Caco-2 (cell line): ENCODE results near the gene PRR16. TPM values are rescaled to one million over a fixed set of nuclear protein-coding genes. Genes with fewer than 3 reads are reported as not detected.

Experiments
- BruUV-seq: library from RNA; stranded (reverse); fragments of 400-500 nt; replicated peaks from 2 replicates; lab custom pipeline; 2021; lab: Mats Ljungman, UMichigan
- CTCF ChIA-PET: fragments of 300-600 bp; sonication (Branson Sonifier 250); formaldehyde crosslinking; loops from one replicate; lab custom pipeline; 2022; ENCODE audit warnings: antibody characterized with exemption; lab: Charles Lee
- POLR2A ChIA-PET: fragments of 300-600 bp; sonication (Branson Sonifier 250); formaldehyde crosslinking; loops from one replicate; lab custom pipeline; 2022; ENCODE audit warnings: antibody characterized with exemption; lab: Charles Lee
- DNase-seq, 2 experiments: peaks; one replicate each; pipeline versions ENCODE4 v3.0.0 to v3.0.0-alpha.2; 2020 to 2022
- H3K27me3 ChIP-seq: replicated peaks from 2 replicates; pipeline ENCODE4 v1.6.0; 2011; ENCODE audit warnings: low read length; ENCODE audit not compliant: control insufficient read depth, insufficient read depth
- H3K36me3 ChIP-seq: 2 replicates; pipeline ENCODE4 v1.5.1; 2011; ENCODE audit warnings: low read length; ENCODE audit not compliant: control insufficient read depth, insufficient read depth
- H3K4me1 ChIP-seq: fragments of 250-450 bp; sonication (Bioruptor Pico); 2 replicates; pipeline ENCODE4 v1.5.1; 2020; ENCODE audit warnings: mild to moderate bottlenecking
- H3K4me3 ChIP-seq: 2 replicates; pipeline ENCODE4 v1.5.1; 2011; ENCODE audit warnings: low read depth, mild to moderate bottlenecking, control low read depth, low read length
- H3K9me3 ChIP-seq: fragments of 250-450 bp; sonication (Bioruptor Pico); 2 replicates; pipeline ENCODE4 v1.5.1; 2020; ENCODE audit warnings: mild to moderate bottlenecking, moderate library complexity
- H3K27ac Mint-ChIP-seq: one replicate; pipeline ENCODE4 v1.8.0; 2022; ENCODE audit warnings: mixed read lengths; ENCODE audit not compliant: unreplicated experiment
- H3K27me3 Mint-ChIP-seq: one replicate; pipeline ENCODE4 v1.8.0; 2022; ENCODE audit warnings: mixed read lengths; ENCODE audit not compliant: insufficient read depth, unreplicated experiment
- H3K36me3 Mint-ChIP-seq: one replicate; pipeline ENCODE4 v1.8.0; 2022; ENCODE audit warnings: mild to moderate bottlenecking, mixed read lengths; ENCODE audit not compliant: insufficient read depth, unreplicated experiment
- H3K4me1 Mint-ChIP-seq: one replicate; pipeline ENCODE4 v1.8.0; 2022; ENCODE audit warnings: low read depth, mixed read lengths; ENCODE audit not compliant: unreplicated experiment
- H3K4me3 Mint-ChIP-seq: one replicate; pipeline ENCODE4 v1.8.0; 2022; ENCODE audit warnings: mild to moderate bottlenecking, moderate library complexity, mixed read lengths; ENCODE audit not compliant: unreplicated experiment
- H3K9me3 Mint-ChIP-seq: one replicate; pipeline ENCODE4 v1.8.0; 2022; ENCODE audit warnings: mixed read lengths; ENCODE audit not compliant: unreplicated experiment
- intact Hi-C: fragments of 100-400 bp; cut with micrococcal nuclease; formaldehyde crosslinking; loops from one replicate; pipeline ENCODE4 v1.10.0; 2022; ENCODE audit not compliant: unreplicated experiment
- total RNA-seq: library from RNA; stranded (reverse); gene quantifications from 2 replicates; pipeline ENCODE4 v1.2.3, GENCODE V29; 2022
- TF ChIP-seq, protein P1 (sequence below), 2 experiments: fragments of 200-600 bp in 1 of 2; IDR thresholded peaks; 1 replicate in 1 of 2; 2 replicates in 1 of 2; pipeline versions ENCODE4 v1.5.1 to v1.8.0; 2011 to 2022; ENCODE audit warnings: antibody characterized with exemption in 1 of 2, control low read depth in 1 of 2, inconsistent platforms in 1 of 2, low read depth in 1 of 2, low read length in 1 of 2, mild to moderate bottlenecking in 1 of 2, moderate library complexity in 1 of 2; ENCODE audit not compliant: insufficient read depth in 1 of 2, severe bottlenecking in 1 of 2, unreplicated experiment in 1 of 2

Gene PRR16
- total RNA-seq, 1 experiment from 2014 or later = not detected

DNA sequence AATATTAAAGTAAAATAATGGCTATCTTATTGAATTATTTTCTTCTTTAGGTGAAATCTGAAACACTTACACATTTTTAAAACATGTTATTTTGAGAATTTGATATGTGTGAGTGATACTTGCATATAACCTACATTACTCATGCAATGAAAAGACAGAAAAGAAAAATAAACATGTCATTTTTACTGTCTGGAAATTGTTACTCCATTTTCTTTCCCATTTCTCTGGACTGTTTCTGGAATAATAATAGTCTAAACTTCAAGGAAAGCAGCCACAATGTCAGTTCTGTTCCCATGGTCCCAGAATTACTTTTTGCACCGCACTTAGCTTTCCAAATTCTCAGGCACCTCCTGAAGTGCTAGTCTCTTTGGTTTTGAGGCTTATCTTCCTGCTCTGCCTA lies 145.5 kb downstream of the PRR16 start:
- Mint-ChIP-seq H3K27me3 (no peaks in the 10 kb centered on the region), H3K9me3 (no peaks in the 10 kb centered on the region), H3K4me3 (no peak overlapping the region), H3K36me3 (no peaks in the 10 kb centered on the region), H3K4me1 (no peaks in the 10 kb centered on the region), H3K27ac (no peak overlapping the region)
- DNase-seq = no peak
- TF ChIP-seq, protein P1, sequence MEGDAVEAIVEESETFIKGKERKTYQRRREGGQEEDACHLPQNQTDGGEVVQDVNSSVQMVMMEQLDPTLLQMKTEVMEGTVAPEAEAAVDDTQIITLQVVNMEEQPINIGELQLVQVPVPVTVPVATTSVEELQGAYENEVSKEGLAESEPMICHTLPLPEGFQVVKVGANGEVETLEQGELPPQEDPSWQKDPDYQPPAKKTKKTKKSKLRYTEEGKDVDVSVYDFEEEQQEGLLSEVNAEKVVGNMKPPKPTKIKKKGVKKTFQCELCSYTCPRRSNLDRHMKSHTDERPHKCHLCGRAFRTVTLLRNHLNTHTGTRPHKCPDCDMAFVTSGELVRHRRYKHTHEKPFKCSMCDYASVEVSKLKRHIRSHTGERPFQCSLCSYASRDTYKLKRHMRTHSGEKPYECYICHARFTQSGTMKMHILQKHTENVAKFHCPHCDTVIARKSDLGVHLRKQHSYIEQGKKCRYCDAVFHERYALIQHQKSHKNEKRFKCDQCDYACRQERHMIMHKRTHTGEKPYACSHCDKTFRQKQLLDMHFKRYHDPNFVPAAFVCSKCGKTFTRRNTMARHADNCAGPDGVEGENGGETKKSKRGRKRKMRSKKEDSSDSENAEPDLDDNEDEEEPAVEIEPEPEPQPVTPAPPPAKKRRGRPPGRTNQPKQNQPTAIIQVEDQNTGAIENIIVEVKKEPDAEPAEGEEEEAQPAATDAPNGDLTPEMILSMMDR (IDR thresholded peaks at IDR 0.05; ENCODE audit: insufficient read depth in 1 of 2, low read depth in 1 of 2, low read length in 1 of 2, severe bottlenecking in 1 of 2, unreplicated experiment in 1 of 2) = no peak
- Histone ChIP-seq H3K4me1 (no peaks in the 10 kb centered on the region), H3K36me3 (no peaks in the 10 kb centered on the region), H3K4me3 (no peak overlapping the region), H3K9me3 (no peaks in the 10 kb centered on the region), H3K27me3 (no peaks in the 10 kb centered on the region)
- intact Hi-C loops = no loop called here
- CTCF ChIA-PET = no interaction called here
- POLR2A ChIA-PET = no interaction called here
- no TSS peak for BruUV-seq

DNA sequence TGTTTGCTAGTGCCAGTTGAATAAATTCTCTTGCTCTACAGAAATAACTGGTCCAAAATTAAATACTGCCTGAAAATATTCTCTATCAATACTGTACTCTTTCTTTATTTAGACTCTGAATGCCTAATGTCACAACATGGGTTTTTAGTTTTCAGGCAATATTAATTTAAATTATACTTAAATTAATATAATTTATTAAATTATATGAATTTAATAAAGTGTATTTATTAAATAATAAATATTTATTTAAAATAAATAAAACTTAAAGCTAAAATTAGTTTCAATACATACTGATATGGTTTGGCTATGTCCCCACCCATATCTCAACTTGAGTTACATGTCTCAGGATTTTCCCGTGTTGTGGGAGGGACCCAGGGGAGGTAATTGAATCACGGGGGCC lies 146.0 kb downstream of the PRR16 start:
- BruUV-seq = no TSS peak
- no peaks in the 10 kb centered on the region for H3K36me3 Mint-ChIP-seq
- H3K27ac Mint-ChIP-seq = no peak overlapping the region
- Histone ChIP-seq H3K4me1 (no peaks in the 10 kb centered on the region), H3K4me3 (no peak overlapping the region), H3K27me3 (no peaks in the 10 kb centered on the region), H3K36me3 (no peaks in the 10 kb centered on the region), H3K9me3 (no peaks in the 10 kb centered on the region)
- DNase-seq = no peak
- no peak overlapping the region for H3K4me3 Mint-ChIP-seq
- CTCF ChIA-PET = no interaction called here
- POLR2A ChIA-PET = no interaction called here
- intact Hi-C loops = no loop called here
- TF ChIP-seq, protein P1 (IDR thresholded peaks at IDR 0.05; ENCODE audit: insufficient read depth in 1 of 2, low read depth in 1 of 2, low read length in 1 of 2, severe bottlenecking in 1 of 2, unreplicated experiment in 1 of 2) = no peak
- no peaks in the 10 kb centered on the region for H3K4me1 Mint-ChIP-seq
- no peaks in the 10 kb centered on the region for H3K27me3 Mint-ChIP-seq
- no peaks in the 10 kb centered on the region for H3K9me3 Mint-ChIP-seq

DNA sequence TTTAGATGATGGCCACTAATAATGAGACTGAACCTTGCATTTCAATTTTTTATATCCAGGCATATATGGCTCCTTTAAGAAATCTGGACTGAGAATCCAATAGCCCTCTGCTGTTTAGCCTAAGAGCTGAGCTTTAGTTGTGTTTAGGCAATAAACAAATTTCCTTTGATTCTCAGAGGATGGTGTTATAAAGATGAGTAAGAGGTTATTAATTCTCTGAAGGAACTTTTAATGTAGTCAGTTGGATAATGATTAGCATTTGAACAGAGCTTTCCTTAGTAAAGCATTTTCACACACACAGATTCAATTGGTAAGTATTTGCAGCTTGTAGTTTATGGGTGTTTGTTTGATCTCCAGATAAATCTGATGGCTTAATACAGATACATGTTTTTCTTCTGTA lies 149.6 kb downstream of the PRR16 start:
- TF ChIP-seq, protein P1 (IDR thresholded peaks at IDR 0.05; ENCODE audit: insufficient read depth in 1 of 2, low read depth in 1 of 2, low read length in 1 of 2, severe bottlenecking in 1 of 2, unreplicated experiment in 1 of 2) = no peak
- Mint-ChIP-seq H3K4me1 (no peaks in the 10 kb centered on the region), H3K27me3 (no peaks in the 10 kb centered on the region), H3K9me3 (no peaks in the 10 kb centered on the region), H3K36me3 (no peaks in the 10 kb centered on the region), H3K27ac (no peak overlapping the region), H3K4me3 (no peak overlapping the region)
- Histone ChIP-seq H3K4me1 (no peaks in the 10 kb centered on the region), H3K27me3 (no peaks in the 10 kb centered on the region), H3K36me3 (no peaks in the 10 kb centered on the region), H3K4me3 (no peak overlapping the region), H3K9me3 (no peaks in the 10 kb centered on the region)
- BruUV-seq = no TSS peak
- intact Hi-C loops = no loop called here
- POLR2A ChIA-PET = no interaction called here
- CTCF ChIA-PET = no interaction called here
- DNase-seq = no peak
